HepG2 (cell line): ENCODE results near the gene MYH9. TPM values are rescaled to one million over a fixed set of nuclear protein-coding genes. Genes with fewer than 3 reads are reported as not detected.
A peak's percentile ranks its signal among the peaks of the same experiment; 100 is the strongest.

ENCODE experiments used
- CREB1 ChIP-seq, 2 experiments: fragments of 450-650 bp in 1 of 2; IDR thresholded peaks; 2 replicates each; pipeline ENCODE4 v1.6.1; 2016 to 2017; ENCODE audit warnings: control low read depth in 1 of 2, mild to moderate bottlenecking in 1 of 2, missing compliant biosample characterization in 1 of 2, missing genetic modification characterization in 1 of 2
- EP300 ChIP-seq, 3 experiments: sonication (generic) in 1 of 3; formaldehyde crosslinking in 1 of 3; IDR thresholded peaks; 2 replicates each; pipeline versions ENCODE4 v1.5.1 to v1.6.1; 2011 to 2020; ENCODE audit warnings: low read depth in 2 of 3, low read length in 2 of 3, borderline replicate concordance in 1 of 3, improper control_type of control experiment in 1 of 3, mild to moderate bottlenecking in 1 of 3, missing genetic modification reagents in 1 of 3, moderate library complexity in 1 of 3
- MED1 ChIP-seq: sonication (generic); formaldehyde crosslinking; IDR thresholded peaks from 2 replicates; pipeline ENCODE4 v1.4.0; 2020; ENCODE audit warnings: missing genetic modification reagents
- NFKBIZ ChIP-seq: IDR thresholded peaks from 2 replicates; pipeline ENCODE4 v1.6.1; 2018; ENCODE audit warnings: missing genetic modification reagents, missing compliant biosample characterization
- SAP130 ChIP-seq: IDR thresholded peaks from 2 replicates; pipeline ENCODE4 v1.6.1; 2016; ENCODE audit warnings: low read depth
- SATB2 ChIP-seq: sonication (generic); formaldehyde crosslinking; IDR thresholded peaks from 2 replicates; pipeline ENCODE4 v1.5.0; 2020; ENCODE audit warnings: missing genetic modification reagents
- SCMH1 ChIP-seq: sonication (generic); formaldehyde crosslinking; IDR thresholded peaks from 2 replicates; pipeline ENCODE4 v1.9.0; 2021; ENCODE audit warnings: missing genetic modification reagents, mild to moderate bottlenecking, borderline replicate concordance
- ZNF546 ChIP-seq: sonication (generic); formaldehyde crosslinking; conservative IDR thresholded peaks from 2 replicates; pipeline ENCODE4 v1.8.1; 2023; ENCODE audit warnings: mild to moderate bottlenecking, missing genetic modification reagents
- ZNF598 ChIP-seq: sonication (generic); formaldehyde crosslinking; IDR thresholded peaks from 2 replicates; pipeline ENCODE4 v1.5.1; 2020; ENCODE audit warnings: mild to moderate bottlenecking, missing genetic modification reagents, borderline replicate concordance
- ZSCAN29 ChIP-seq: sonication (generic); formaldehyde crosslinking; conservative IDR thresholded peaks from 2 replicates; pipeline ENCODE4 v1.4.0; 2020; ENCODE audit warnings: mild to moderate bottlenecking, missing genetic modification reagents
- ZSCAN9 ChIP-seq: IDR thresholded peaks from 2 replicates; pipeline ENCODE4 v1.6.1; 2016; ENCODE audit warnings: borderline replicate concordance
- polyA plus RNA-seq, 8 experiments: library from polyadenylated mRNA; depleted of rRNA in 3 of 8; stranded (reverse) in 7 of 8; unstranded in 1 of 8; fragments of >200 nt; fragmentation: Illumina TruSeq in 4 of 8; extraction: Trizol in 4 of 8; gene quantifications; 2 replicates each; pipeline versions ENCODE4 v1.2.1 to v1.2.3, GENCODE V29; 2011 to 2016; ENCODE audit warnings: low read depth in 4 of 8, missing spikeins in 1 of 8, mixed read lengths in 1 of 8; ENCODE audit not compliant: insufficient read depth in 1 of 8
- total RNA-seq, 5 experiments: library from RNA; depleted of rRNA; stranded (reverse); fragments of >200 nt; fragmentation: Illumina TruSeq; extraction: Trizol; gene quantifications; 2 replicates each; pipeline ENCODE4 v1.2.3, GENCODE V29; 2016; ENCODE audit warnings: low read depth in 1 of 5
- TF ChIP-seq, protein P1 (sequence below): IDR thresholded peaks from 2 replicates; pipeline ENCODE4 v1.6.1; 2012; ENCODE audit warnings: low read depth, low read length, improper control_type of control experiment
- TF ChIP-seq, protein P2 (sequence below): sonication (generic); formaldehyde crosslinking; IDR thresholded peaks from 2 replicates; pipeline ENCODE4 v1.9.0; 2022; ENCODE audit warnings: missing genetic modification reagents, mild to moderate bottlenecking, borderline replicate concordance
- TF ChIP-seq, protein P3 (sequence below): sonication (generic); formaldehyde crosslinking; IDR thresholded peaks from 2 replicates; pipeline ENCODE4 v1.4.0; 2020; ENCODE audit warnings: low read depth, mild to moderate bottlenecking, missing genetic modification reagents
- TF ChIP-seq, protein P4 (sequence below): sonication (generic); formaldehyde crosslinking; IDR thresholded peaks from 2 replicates; pipeline ENCODE4 v1.5.1; 2020; ENCODE audit warnings: mild to moderate bottlenecking, missing genetic modification reagents, moderate library complexity
- TF ChIP-seq, protein P5 (sequence below): sonication (generic); formaldehyde crosslinking; IDR thresholded peaks from 2 replicates; pipeline ENCODE4 v1.4.0; 2020; ENCODE audit warnings: missing genetic modification reagents, borderline replicate concordance

Gene MYH9
- total and polyA plus RNA-seq, 2 of the 13 experiments (the other 11 are each of a cell fraction or from before 2014, with no cell fraction given), result 50.7 to 98.5 TPM

GRCh38 chr22:36365020-36365411, 22.8 kb downstream of the MYH9 start (continued):
- no peak for TF ChIP-seq ZSCAN9 (CRISPR knock-in tag)
- TF ChIP-seq, protein P1, sequence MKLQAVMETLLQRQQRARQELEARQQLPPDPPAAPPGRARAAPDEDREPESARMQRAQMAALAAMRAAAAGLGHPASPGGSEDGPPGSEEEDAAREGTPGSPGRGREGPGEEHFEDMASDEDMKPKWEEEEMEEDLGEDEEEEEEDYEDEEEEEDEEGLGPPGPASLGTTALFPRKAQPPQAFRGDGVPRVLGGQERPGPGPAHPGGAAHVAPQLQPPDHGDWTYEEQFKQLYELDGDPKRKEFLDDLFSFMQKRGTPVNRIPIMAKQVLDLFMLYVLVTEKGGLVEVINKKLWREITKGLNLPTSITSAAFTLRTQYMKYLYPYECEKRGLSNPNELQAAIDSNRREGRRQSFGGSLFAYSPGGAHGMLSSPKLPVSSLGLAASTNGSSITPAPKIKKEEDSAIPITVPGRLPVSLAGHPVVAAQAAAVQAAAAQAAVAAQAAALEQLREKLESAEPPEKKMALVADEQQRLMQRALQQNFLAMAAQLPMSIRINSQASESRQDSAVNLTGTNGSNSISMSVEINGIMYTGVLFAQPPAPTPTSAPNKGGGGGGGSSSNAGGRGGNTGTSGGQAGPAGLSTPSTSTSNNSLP, result no peak
- TF ChIP-seq, protein P2, sequence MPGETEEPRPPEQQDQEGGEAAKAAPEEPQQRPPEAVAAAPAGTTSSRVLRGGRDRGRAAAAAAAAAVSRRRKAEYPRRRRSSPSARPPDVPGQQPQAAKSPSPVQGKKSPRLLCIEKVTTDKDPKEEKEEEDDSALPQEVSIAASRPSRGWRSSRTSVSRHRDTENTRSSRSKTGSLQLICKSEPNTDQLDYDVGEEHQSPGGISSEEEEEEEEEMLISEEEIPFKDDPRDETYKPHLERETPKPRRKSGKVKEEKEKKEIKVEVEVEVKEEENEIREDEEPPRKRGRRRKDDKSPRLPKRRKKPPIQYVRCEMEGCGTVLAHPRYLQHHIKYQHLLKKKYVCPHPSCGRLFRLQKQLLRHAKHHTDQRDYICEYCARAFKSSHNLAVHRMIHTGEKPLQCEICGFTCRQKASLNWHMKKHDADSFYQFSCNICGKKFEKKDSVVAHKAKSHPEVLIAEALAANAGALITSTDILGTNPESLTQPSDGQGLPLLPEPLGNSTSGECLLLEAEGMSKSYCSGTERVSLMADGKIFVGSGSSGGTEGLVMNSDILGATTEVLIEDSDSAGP (CRISPR knock-in tag), result no peak
- TF ChIP-seq, protein P3, sequence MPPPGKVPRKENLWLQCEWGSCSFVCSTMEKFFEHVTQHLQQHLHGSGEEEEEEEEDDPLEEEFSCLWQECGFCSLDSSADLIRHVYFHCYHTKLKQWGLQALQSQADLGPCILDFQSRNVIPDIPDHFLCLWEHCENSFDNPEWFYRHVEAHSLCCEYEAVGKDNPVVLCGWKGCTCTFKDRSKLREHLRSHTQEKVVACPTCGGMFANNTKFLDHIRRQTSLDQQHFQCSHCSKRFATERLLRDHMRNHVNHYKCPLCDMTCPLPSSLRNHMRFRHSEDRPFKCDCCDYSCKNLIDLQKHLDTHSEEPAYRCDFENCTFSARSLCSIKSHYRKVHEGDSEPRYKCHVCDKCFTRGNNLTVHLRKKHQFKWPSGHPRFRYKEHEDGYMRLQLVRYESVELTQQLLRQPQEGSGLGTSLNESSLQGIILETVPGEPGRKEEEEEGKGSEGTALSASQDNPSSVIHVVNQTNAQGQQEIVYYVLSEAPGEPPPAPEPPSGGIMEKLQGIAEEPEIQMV, result no peak
- TF ChIP-seq CREB1 (IDR thresholded peaks at IDR 0.05), result peak; percentile 71
- TF ChIP-seq CREB1 (CRISPR knock-in tag; IDR thresholded peaks at IDR 0.05), result peak; percentile 64; the same call in 1 of the 2 replicates
- TF ChIP-seq, protein P4, sequence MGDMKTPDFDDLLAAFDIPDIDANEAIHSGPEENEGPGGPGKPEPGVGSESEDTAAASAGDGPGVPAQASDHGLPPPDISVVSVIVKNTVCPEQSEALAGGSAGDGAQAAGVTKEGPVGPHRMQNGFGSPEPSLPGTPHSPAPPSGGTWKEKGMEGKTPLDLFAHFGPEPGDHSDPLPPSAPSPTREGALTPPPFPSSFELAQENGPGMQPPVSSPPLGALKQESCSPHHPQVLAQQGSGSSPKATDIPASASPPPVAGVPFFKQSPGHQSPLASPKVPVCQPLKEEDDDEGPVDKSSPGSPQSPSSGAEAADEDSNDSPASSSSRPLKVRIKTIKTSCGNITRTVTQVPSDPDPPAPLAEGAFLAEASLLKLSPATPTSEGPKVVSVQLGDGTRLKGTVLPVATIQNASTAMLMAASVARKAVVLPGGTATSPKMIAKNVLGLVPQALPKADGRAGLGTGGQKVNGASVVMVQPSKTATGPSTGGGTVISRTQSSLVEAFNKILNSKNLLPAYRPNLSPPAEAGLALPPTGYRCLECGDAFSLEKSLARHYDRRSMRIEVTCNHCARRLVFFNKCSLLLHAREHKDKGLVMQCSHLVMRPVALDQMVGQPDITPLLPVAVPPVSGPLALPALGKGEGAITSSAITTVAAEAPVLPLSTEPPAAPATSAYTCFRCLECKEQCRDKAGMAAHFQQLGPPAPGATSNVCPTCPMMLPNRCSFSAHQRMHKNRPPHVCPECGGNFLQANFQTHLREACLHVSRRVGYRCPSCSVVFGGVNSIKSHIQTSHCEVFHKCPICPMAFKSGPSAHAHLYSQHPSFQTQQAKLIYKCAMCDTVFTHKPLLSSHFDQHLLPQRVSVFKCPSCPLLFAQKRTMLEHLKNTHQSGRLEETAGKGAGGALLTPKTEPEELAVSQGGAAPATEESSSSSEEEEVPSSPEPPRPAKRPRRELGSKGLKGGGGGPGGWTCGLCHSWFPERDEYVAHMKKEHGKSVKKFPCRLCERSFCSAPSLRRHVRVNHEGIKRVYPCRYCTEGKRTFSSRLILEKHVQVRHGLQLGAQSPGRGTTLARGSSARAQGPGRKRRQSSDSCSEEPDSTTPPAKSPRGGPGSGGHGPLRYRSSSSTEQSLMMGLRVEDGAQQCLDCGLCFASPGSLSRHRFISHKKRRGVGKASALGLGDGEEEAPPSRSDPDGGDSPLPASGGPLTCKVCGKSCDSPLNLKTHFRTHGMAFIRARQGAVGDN, result peak; percentile 15; the same call in 1 of the 2 replicates
- TF ChIP-seq ZSCAN29 (CRISPR knock-in tag), result no peak
- TF ChIP-seq NFKBIZ, result no peak
- TF ChIP-seq, protein P5, sequence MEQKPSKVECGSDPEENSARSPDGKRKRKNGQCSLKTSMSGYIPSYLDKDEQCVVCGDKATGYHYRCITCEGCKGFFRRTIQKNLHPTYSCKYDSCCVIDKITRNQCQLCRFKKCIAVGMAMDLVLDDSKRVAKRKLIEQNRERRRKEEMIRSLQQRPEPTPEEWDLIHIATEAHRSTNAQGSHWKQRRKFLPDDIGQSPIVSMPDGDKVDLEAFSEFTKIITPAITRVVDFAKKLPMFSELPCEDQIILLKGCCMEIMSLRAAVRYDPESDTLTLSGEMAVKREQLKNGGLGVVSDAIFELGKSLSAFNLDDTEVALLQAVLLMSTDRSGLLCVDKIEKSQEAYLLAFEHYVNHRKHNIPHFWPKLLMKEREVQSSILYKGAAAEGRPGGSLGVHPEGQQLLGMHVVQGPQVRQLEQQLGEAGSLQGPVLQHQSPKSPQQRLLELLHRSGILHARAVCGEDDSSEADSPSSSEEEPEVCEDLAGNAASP (CRISPR knock-in tag), result no peak
- TF ChIP-seq EP300 (IDR thresholded peaks at IDR 0.05; ENCODE audit: low read depth in 2 of 2, low read length in 2 of 2), result peak in 1 of 2 experiments; percentile 22; a peak in 1 of 4 replicates
- no peak for TF ChIP-seq EP300 (CRISPR knock-in tag; IDR thresholded peaks at IDR 0.05; ENCODE audit: borderline replicate concordance)
- TF ChIP-seq SCMH1 (CRISPR knock-in tag), result no peak
- TF ChIP-seq ZNF546, result no peak
- TF ChIP-seq ZNF598 (CRISPR knock-in tag), result no peak
- TF ChIP-seq MED1 (CRISPR knock-in tag), result 0 out of 2 replicates have a peak, but pooled peaks have one; percentile 14
- peak; percentile 47 for TF ChIP-seq SAP130 (CRISPR knock-in tag)
- no peak for TF ChIP-seq SATB2
